SU-DHL-6 (cell line): ENCODE measurements around the gene ATF6B.

Experiments
- H2AFZ ChIP-seq: fragments of 200-600 bp; sonication (generic); 2 replicates; pipeline ENCODE4 v1.6.1; 2014; ENCODE audit warnings: low read depth, mild to moderate bottlenecking, moderate library complexity, mixed read lengths, antibody characterized with exemption, low read length; ENCODE audit not compliant: severe bottlenecking
- H3F3A ChIP-seq: fragments of 200-600 bp; shearing (Covaris generic); 2 replicates; pipeline ENCODE4 v1.6.0; 2016; ENCODE audit warnings: antibody characterized with exemption, mild to moderate bottlenecking; ENCODE audit not compliant: insufficient read depth
- H3K27ac ChIP-seq: fragments of 200-600 bp; sonication (generic); 2 replicates; pipeline ENCODE4 v1.5.1; 2016; ENCODE audit warnings: low read depth, mild to moderate bottlenecking, low read length, moderate library complexity, mixed read lengths
- H3K27me3 ChIP-seq: fragments of 200-600 bp; sonication (generic), shearing (Covaris generic); 2 replicates; pipeline ENCODE4 v1.6.0; 2014; ENCODE audit warnings: mild to moderate bottlenecking, low read length
- H3K36me3 ChIP-seq: fragments of 200-600 bp; sonication (generic); 2 replicates; pipeline ENCODE4 v1.6.1; 2014; ENCODE audit warnings: mild to moderate bottlenecking, low read length, mixed read lengths
- H3K4me2 ChIP-seq: fragments of 300-600, 200-600 bp; shearing (Covaris generic), sonication (generic); 2 replicates; pipeline ENCODE4 v1.6.0; 2014; ENCODE audit warnings: low read length, low read depth, mild to moderate bottlenecking; ENCODE audit not compliant: poor library complexity, severe bottlenecking
- H3K4me3 ChIP-seq: fragments of 200-600 bp; sonication (generic); 2 replicates; pipeline ENCODE4 v1.5.1; 2014; ENCODE audit warnings: antibody characterized with exemption, low read length, mild to moderate bottlenecking, mixed read lengths; ENCODE audit not compliant: insufficient read depth, poor library complexity, severe bottlenecking
- H3K79me2 ChIP-seq: fragments of 200-600 bp; sonication (generic); 2 replicates; pipeline ENCODE4 v1.6.1; 2014; ENCODE audit warnings: mild to moderate bottlenecking, low read length, moderate library complexity; ENCODE audit not compliant: insufficient read depth
- H3K9ac ChIP-seq: fragments of 200-600 bp; sonication (generic); 2 replicates; pipeline ENCODE4 v1.7.0; 2014; ENCODE audit warnings: mild to moderate bottlenecking, low read length
- H3K9me2 ChIP-seq: fragments of 200-600 bp; sonication (generic); replicated peaks from 2 replicates; pipeline ENCODE4 v1.6.1; 2014; ENCODE audit warnings: low read length; ENCODE audit not compliant: insufficient read depth
- H3K9me3 ChIP-seq: fragments of 200-600 bp; sonication (generic); 2 replicates; pipeline ENCODE4 v1.6.1; 2014; ENCODE audit warnings: low read length, mixed read lengths; ENCODE audit not compliant: insufficient read depth
- H4K20me1 ChIP-seq: fragments of 200-600 bp; sonication (generic); 2 replicates; pipeline ENCODE4 v1.6.1; 2014; ENCODE audit warnings: low read depth, mild to moderate bottlenecking, antibody characterized with exemption, low read length, moderate library complexity, mixed read lengths
- EZH2phosphoT487 ChIP-seq: fragments of 200-600 bp; sonication (generic), shearing (Covaris generic); conservative IDR thresholded peaks from 2 replicates; pipeline ENCODE4 v1.6.1; 2018; ENCODE audit warnings: mild to moderate bottlenecking, antibody characterized with exemption, low read length, moderate library complexity, mixed read lengths
- TF ChIP-seq, protein P1 (sequence below): fragments of 200-600 bp; sonication (generic); IDR thresholded peaks from one replicate; pipeline ENCODE4 v1.5.1; 2017; ENCODE audit warnings: antibody characterized with exemption, mild to moderate bottlenecking, low read length, moderate library complexity; ENCODE audit not compliant: insufficient read depth, poor library complexity, severe bottlenecking

ATF6B gene

DNA sequence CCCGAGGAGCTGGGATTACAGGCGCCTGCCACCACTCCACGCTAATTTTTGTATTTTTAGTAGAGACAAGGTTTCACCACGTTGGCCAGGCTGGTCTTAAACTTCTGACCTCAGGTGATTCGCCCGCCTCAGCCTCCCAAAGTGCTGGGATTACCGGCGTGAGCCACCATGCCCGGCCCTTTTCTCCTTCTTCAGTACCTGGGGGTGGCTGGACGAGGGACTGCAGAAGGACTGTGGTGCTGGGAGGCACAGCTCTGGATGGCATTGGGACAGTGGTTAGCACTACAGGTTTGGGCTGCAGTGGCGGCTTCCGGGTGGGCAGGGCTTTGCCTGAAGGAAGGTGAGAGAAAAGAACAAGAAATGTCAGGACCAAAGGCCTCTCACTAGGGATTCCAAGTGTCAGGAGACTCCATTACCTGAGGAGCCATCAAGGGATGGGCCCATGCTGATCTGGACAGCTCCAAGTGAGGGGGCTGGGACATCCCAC is 7.4 kb downstream of the ATF6B start:
- Histone ChIP-seq H3K4me2 (no peak overlapping the region), H3K9me2 (no peaks in the 10 kb centered on the region), H4K20me1 (no peaks in the 10 kb centered on the region), H3K4me3 (no peak overlapping the region), H3K36me3 (peaks cover 4% of the 10 kb centered on the region), H3K9me3 (no peaks in the 10 kb centered on the region), H3K27me3 (no peaks in the 10 kb centered on the region), H3K79me2 (no peaks in the 10 kb centered on the region; the same call in 1 of the 2 replicates), H3K9ac (no peak overlapping the region), H3F3A (no peaks in the 10 kb centered on the region), H3K27ac (no peak overlapping the region), H2AFZ (no peak overlapping the region)
- TF ChIP-seq, protein P1, sequence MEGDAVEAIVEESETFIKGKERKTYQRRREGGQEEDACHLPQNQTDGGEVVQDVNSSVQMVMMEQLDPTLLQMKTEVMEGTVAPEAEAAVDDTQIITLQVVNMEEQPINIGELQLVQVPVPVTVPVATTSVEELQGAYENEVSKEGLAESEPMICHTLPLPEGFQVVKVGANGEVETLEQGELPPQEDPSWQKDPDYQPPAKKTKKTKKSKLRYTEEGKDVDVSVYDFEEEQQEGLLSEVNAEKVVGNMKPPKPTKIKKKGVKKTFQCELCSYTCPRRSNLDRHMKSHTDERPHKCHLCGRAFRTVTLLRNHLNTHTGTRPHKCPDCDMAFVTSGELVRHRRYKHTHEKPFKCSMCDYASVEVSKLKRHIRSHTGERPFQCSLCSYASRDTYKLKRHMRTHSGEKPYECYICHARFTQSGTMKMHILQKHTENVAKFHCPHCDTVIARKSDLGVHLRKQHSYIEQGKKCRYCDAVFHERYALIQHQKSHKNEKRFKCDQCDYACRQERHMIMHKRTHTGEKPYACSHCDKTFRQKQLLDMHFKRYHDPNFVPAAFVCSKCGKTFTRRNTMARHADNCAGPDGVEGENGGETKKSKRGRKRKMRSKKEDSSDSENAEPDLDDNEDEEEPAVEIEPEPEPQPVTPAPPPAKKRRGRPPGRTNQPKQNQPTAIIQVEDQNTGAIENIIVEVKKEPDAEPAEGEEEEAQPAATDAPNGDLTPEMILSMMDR = no peak
- no peak for TF ChIP-seq EZH2phosphoT487

DNA sequence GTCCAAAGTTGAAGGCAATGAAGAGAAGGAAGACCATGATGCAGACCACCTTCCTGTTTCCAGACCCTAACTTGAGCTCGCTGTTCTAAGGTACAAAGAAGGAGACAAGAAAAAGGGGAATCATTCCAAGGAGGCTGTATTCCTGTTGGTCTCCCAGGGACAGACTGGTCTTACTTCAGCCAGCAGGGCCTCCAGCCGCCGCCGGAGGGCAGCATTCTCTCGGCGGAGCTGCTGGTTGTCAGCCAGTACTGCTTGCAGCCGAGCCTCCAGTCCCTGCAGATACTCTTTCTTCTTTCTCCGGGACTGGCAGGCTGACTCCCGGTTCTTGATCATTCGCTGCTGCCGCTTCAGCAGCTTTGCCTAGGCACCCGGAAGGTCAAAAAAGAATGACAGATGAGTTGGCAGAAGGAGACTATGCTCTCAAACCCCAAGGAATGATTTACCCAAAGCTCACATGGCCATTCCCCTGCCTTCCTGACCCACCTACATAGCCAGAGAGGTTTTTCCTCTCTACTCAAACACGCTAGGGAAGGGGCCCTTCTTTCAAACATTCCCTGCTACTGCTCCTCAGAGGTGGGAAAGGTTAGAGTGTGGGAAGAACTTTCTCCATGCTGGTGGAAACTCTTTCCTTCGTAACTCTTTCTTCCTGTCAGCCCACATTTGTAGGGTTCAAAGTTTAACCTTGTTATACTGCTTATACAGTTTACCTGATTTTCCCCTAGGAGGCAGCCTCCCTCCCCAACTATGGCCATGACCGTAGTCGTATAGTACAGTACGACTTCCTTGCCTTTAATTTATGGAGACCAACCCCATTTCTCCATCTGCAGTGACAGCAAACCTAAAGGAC is 9.0 kb downstream of the ATF6B start:
- H2AFZ ChIP-seq = no peak overlapping the region
- no peaks in the 10 kb centered on the region for H3F3A ChIP-seq
- H3K79me2 ChIP-seq = no peaks in the 10 kb centered on the region; the same call in 1 of the 2 replicates
- no peak overlapping the region for H3K4me3 ChIP-seq
- no peak overlapping the region for H3K9ac ChIP-seq
- H3K9me2 ChIP-seq = no peaks in the 10 kb centered on the region
- H3K36me3 ChIP-seq = peaks cover 4% of the 10 kb centered on the region
- H3K27me3 ChIP-seq = no peaks in the 10 kb centered on the region
- no peaks in the 10 kb centered on the region for H4K20me1 ChIP-seq
- no peaks in the 10 kb centered on the region for H3K9me3 ChIP-seq
- H3K4me2 ChIP-seq = no peak overlapping the region
- no peak overlapping the region for H3K27ac ChIP-seq
- TF ChIP-seq EZH2phosphoT487 = no peak
- TF ChIP-seq, protein P1 = peak; percentile 99

DNA sequence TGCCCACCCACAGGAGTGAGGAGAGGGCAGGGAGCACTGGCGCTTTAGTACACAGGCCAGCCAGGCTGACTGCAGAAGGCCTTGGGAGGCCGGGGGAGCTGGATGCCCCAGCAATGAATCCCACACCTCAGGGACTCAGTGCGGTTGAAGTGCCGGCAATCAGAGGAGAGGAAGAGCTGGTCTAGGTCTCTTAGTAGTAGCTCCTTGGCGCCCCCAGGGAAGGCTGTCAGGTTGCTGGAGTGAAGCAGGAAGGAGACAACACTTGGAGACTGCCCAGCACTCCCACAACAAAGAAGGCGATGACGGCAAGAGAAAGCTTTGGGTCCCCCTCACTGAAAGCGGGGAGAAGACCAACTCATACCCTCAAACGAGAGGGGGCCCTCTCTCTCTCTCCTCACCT is 10.6 kb downstream of the ATF6B start:
- Histone ChIP-seq H2AFZ (no peak overlapping the region), H3K9me2 (no peaks in the 10 kb centered on the region), H3K9me3 (no peaks in the 10 kb centered on the region), H3F3A (no peaks in the 10 kb centered on the region), H3K27me3 (no peaks in the 10 kb centered on the region), H3K4me3 (no peak overlapping the region), H3K27ac (no peak overlapping the region), H3K36me3 (peaks cover 4% of the 10 kb centered on the region), H4K20me1 (no peaks in the 10 kb centered on the region), H3K79me2 (no peaks in the 10 kb centered on the region), H3K4me2 (no peak overlapping the region), H3K9ac (no peak overlapping the region)
- TF ChIP-seq, protein P1 = no peak
- TF ChIP-seq EZH2phosphoT487 = no peak
